Ureter (tissue), 1 donor: Measurements from ENCODE around the gene LYPLAL1. TPM values are rescaled to one million over a fixed set of nuclear protein-coding genes. Genes with fewer than 3 reads are reported as not detected.
"Not testable (repeated sequence)": the region's sequence is repeated elsewhere in the genome, so short reads cannot be mapped to it uniquely, and the experiment has no call there.

Experiments used
- DNase-seq: peaks from one replicate; pipeline ENCODE4 v3.0.0-alpha.2; 2020; ENCODE audit warnings: low spot score
- total RNA-seq: library from RNA; stranded (reverse); gene quantifications from one replicate; pipeline ENCODE4 v1.2.4, GENCODE V29; 2023
- donor health status: DM: yes; HTN: yes; CAD: no.

The LYPLAL1 gene
- total RNA-seq, 1 donor from 2014 or later = 49.9 TPM

DNA sequence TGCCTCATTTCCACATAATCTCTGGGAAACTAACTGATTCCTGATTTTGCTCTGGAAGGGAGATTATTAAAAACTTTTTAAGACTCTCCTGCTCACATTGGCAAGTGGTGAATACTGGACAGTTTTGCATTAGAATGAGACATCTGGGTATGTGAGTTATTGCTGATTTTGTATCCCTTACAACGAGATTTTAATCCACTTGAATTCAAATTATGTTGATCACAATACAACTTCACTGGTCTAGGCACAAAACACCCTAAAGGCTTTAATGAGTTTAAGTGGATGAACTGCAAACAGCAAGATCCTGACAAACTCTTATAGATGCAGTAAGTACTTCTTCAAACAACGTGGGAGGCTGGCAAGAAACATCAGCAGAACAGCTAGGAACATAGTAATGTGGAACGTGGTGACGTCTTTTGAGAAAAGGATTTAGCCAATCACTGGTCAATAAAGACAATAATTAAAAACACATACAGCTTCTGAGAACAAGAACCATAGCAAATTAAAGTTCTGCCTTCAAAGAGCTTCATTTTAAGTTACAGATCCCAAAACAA lies 10.2 kb upstream of the LYPLAL1 start:
- DNase-seq = no peak

- DNase-seq = no peak
Observed at GRCh38 chr1:219171192-219171935, 2.3 kb upstream of the LYPLAL1 start.

GRCh38 chr1:219172821-219173220 lies 857 bp upstream of the LYPLAL1 start:
- DNase-seq = no peak

- no peak for DNase-seq
Observed at GRCh38 chr1:219173434-219173757, 282 bp upstream of the LYPLAL1 start.

DNA sequence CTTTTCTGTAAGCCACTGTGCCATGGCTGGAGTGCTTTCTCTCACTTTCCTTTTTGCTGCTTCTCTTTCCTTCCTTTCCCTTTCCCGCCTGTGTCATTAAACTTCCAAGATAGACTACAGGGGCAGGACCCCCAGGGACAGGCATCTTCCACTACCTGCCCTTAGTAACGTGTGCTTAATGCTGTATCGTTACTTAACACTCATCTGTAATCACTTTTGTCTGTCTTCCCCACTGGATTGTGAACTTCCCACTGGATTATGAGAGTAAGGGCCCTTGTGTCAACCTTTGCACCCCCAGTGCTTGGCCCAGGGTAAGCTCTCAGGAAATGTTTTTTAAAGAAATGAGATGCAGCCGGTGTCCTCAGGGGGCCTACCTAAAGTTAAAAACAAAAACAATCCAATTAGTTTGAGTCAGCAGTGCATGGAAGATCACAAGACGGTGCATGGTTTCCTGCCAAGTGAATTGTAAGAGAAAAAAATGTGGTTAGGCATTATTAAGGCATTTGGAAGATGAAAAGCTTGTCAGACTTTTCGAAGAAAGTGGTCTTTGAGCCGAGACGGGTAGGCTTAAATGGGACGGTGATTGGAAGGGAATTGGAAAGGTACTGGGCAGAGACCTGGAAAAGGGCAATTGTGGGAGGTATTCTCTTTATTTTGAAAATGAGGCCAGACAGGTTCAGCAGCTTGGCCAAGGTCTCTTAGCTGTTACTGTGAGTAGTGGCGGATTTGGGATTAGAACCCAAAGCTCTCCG lies 958 bp downstream of the LYPLAL1 start:
- no peak for DNase-seq

- no peak for DNase-seq
Observed at GRCh38 chr1:219175212-219175564, 1.5 kb downstream of the LYPLAL1 start.

DNA sequence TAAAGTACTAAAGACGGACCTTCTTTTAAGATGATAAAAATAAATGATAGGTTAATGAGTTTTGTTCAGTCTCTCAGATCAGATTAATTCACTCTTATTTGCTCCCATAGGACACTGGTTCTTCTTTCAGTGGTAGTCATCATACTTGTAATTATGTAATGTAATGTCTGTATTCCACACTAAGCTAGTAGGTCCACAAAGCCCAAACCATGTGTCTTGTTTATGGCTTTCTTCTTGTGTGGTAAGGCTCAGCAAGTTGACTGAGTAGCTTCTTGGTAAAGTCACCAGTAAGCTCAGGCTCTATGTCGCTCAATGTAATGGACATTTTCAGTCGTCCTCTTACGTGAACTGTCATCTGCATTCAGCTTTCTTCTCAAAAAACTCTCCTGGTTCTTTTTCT lies 2.5 kb downstream of the LYPLAL1 start:
- no peak for DNase-seq

DNA sequence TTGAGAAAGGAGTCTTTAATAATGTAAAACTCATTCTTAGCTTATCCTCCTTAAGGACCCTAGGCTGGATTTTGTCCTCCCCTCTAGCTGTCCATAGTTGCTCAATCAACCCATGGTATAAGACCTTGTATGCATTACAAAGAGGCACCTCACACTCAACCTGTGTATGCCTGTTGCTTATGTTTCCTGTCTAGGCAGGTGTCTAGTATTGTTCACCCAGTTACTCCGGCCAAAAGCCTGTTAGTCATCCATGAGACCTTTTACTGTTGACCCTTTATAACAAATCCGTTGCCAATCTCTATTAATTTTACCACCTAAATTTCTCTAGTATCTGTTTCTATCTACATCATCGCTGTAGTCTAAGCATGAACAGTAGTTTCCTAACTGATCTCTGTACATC lies 3.7 kb downstream of the LYPLAL1 start:
- no peak for DNase-seq

DNA sequence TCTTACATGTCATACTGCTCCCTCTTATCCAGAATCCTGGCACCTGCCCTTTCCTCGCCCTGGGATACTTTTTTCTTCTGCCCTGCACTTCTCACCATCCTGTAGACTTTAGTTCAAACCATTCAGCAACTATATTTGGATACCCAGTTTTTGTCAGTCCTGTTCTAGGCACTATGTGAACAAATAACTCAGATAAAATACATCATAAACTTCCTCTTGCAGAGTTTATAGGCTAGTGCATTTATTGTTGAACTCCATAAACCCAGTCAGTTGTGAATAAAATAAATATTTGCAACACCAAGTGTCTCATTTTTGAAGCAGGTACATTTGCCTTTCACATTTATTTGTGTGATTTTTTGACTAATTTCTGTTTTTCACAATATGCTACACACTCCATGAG lies 4.3 kb downstream of the LYPLAL1 start:
- no peak for DNase-seq

GRCh38 chr1:219179293-219179692 lies 5.6 kb downstream of the LYPLAL1 start:
- no peak for DNase-seq

DNA sequence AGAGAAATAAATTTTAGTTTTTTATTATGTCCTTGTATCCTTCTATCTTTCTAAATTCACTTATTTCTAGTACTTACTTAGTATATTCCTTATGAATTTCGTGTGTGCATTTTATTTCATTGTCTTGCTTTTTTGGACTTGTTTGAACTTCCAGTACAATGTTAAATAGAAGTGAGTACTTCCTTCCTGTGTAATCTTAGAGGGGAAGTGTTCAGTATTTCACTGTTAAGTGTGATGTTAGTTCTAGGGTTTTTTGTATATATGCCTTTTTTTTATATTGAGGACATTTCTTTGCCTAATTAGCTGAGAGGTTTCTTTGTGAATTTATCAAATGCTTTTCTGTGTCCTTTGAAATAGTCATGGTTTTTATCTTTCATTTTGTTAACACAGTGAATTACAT lies 10.7 kb downstream of the LYPLAL1 start:
- DNase-seq = no peak

DNA sequence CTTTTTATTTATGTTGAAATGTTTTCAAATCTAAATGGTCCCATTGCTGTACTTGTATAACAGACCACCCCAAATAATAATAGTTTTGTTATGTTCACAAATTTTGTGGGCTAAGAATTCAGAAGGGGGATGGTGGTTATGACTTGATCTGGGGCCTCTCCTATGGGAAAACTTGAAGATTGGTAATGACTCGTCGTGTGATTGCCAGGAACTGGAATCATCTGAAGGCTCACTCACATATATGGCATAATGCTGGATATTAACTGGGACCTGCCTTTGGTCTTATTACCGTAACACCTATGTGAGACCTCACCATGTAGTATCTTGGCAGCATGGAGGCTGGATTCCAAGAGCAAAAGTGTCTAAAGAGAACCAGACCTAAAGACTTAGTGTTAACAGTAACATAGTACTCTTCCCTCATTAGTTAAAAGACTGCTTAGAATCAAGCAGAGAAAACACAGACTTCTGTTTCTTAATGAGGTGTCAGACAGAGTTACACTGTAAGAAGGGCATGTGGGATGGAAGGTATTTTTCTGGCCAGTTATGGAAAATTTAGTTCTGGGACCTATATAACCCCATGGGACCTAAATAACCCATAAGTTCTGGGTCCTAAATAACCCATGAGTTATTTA lies 11.9 kb downstream of the LYPLAL1 start:
- DNase-seq = no peak

DNA sequence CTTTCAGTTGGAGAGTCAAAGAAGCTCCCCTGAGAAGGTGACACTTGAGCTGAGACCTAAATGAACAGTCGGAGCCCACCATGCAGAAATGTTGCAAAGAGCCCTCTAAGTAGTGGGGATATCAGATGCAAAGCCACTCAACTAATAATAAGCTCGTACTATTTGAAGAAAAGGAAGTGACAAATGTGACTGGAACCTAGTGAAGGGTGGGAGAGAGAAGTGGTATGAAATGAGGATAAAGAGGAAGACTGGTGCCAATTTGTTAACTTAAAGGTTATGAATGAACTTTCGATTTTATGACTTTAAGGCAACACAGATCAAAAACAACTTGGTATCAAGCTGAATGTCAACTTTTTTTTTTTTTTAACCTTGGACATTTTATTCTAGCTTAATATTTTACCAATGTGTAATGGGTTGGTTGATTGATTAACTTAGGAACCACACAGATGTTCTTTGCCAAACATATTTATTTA lies 14.7 kb downstream of the LYPLAL1 start:
- DNase-seq = no peak

- DNase-seq = no peak
Observed at GRCh38 chr1:219189021-219189824, 15.5 kb downstream of the LYPLAL1 start.

GRCh38 chr1:219189952-219190351 lies 16.3 kb downstream of the LYPLAL1 start:
- no peak for DNase-seq

DNA sequence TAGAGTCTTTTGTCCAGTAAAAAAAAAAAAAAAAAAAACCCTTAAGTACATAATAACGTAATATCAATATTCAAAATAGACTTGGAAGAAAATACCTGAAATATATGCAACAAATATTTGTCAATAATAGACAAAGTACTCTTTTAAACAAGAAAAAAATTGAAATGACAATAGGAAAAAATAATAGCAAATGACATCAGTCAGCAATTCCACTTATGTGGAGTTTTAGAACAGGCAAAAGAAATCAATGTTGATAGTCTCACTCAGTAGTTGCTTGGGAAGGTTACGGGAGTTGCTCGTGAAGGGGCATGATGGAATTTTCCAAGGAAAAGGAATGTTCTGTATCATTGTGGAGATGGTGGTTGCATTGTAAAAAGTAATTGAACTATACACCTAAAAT lies 16.9 kb downstream of the LYPLAL1 start:
- DNase-seq = no peak

- not testable (repeated sequence) for DNase-seq
Observed at GRCh38 chr1:219195833-219196232, 22.2 kb downstream of the LYPLAL1 start.

GRCh38 chr1:219201656-219202055 lies 28.0 kb downstream of the LYPLAL1 start:
- DNase-seq = no peak

DNA sequence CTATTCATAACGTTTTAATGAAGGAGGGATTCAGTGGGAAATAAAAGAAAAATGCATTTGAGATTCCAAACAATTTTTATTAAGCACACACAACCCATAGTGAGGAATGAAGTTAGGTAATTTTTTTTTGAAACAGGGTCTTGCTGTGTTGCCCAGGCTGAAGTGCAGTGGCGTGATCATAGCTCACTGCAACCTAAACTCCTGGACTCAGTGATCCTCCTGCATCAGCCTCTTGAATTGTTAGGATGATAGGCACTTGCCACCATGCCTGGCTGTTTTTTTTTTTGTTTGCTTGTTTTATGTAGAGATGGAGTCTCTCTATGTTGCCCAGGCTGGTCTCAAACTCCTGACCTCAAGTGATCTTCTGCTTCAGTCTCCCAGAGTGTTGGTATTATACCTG lies 28.9 kb downstream of the LYPLAL1 start:
- DNase-seq = no peak

GRCh38 chr1:219206350-219206749 lies 32.7 kb downstream of the LYPLAL1 start:
- DNase-seq = no peak

DNA sequence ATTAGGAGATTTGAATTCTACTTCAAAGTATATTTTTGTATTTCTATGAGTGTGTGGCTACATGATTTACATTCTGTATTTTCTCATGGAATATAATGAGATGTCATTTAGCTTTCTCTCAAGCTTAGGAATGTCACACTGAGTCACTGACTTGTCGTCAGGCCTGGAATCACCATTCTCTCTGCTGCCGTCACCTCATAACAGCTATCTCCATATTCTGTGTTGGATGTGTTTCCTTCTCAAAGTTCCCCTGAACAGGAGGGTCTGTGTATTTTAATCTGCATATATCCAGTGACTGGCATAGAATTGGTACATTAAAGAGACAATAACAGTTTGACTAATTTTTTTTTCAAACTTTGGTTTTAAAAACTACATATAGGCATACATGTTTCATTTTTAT lies 35.9 kb downstream of the LYPLAL1 start:
- no peak for DNase-seq

- DNase-seq = no peak
Observed at GRCh38 chr1:219210067-219210466, 36.4 kb downstream of the LYPLAL1 start.
